Activated T-cell treated with anti-CD3 and anti-CD28 coated beads for 4 hours (primary cell): Measurements from ENCODE around the gene TMSB10.
"Not testable (repeated sequence)": the region's sequence is repeated elsewhere in the genome, so short reads cannot be mapped to it uniquely, and the experiment has no call there.

Experiments used
- DNase-seq: peaks from one replicate; pipeline ENCODE4 v3.0.0-alpha.2; 2020

Gene TMSB10

GRCh38 chr2:84940831-84941412 is 35.5 kb downstream of the TMSB10 start:
- DNase-seq, result no peak

- DNase-seq, result no peak
These were observed 36.7 kb downstream of the TMSB10 start for GRCh38 chr2:84942166-84942565.

- DNase-seq, result no peak
These were observed 37.5 kb downstream of the TMSB10 start for GRCh38 chr2:84942964-84943421.

GRCh38 chr2:84944295-84944909 is 38.9 kb downstream of the TMSB10 start:
- no peak for DNase-seq

GRCh38 chr2:84945838-84946203 is 40.4 kb downstream of the TMSB10 start:
- DNase-seq, result not testable (repeated sequence)

GRCh38 chr2:84946204-84947009 is 41.0 kb downstream of the TMSB10 start:
- DNase-seq, result peak; percentile 65

- no peak for DNase-seq
These were observed 41.6 kb downstream of the TMSB10 start for GRCh38 chr2:84947010-84947593.

- DNase-seq, result no peak
These were observed 48.1 kb downstream of the TMSB10 start for GRCh38 chr2:84953535-84953934.

GRCh38 chr2:84954329-84954728 is 48.9 kb downstream of the TMSB10 start:
- DNase-seq, result no peak
